ENCODE data around the gene GOLGA6B.
A peak's percentile ranks its signal among the peaks of the same experiment; 100 is the strongest.
"Not testable (repeated sequence)": the region's sequence is repeated elsewhere in the genome, so short reads cannot be mapped to it uniquely, and the experiment has no call there.

GOLGA6B gene

DNA sequence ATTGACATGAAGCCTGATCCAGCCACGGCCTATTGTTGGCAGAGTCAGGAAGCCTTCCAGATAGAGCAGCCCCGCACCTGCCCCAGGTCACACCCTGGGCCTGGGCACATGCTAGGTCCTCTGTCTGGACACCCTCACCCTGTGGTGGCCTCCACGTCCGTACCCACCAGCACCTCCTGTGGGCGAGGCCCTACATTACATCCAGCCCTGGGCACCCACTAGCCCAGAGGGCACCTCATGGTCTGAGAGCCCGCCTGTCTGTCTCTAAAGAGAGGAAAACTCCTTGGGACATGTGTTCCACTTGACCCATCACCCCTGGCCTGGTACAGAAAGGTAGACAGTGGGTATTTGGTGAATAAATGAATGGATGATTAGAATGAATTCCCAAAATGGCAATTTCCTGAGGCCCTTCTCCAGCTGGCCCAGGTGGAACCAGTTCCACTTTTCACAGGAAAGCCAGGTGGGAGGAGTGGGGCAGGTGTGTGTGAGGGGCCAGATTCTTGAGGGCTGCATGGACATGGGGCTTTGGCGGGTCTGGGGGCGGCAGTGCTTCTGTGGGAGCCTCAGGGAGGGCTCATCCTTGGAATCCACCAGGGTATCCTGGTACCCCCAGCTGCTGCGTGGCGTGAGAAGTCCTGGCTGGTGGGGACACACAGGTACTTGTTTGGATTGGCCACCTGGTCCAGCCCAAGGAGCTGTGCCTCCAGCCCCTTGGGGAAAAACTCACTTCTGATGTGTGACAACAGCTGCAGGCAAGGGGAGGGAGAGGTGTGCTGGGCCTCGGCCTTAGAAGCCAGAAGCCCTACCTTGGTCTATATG is 26.0 kb upstream of the GOLGA6B start:
- DNase-seq (ENCODE audit: low read depth, low spot score); POLR2A ChIA-PET; CTCF ChIA-PET; H3K4me3 ChIP-seq (ENCODE audit: low read depth, low read length): not testable (repeated sequence)

DNA sequence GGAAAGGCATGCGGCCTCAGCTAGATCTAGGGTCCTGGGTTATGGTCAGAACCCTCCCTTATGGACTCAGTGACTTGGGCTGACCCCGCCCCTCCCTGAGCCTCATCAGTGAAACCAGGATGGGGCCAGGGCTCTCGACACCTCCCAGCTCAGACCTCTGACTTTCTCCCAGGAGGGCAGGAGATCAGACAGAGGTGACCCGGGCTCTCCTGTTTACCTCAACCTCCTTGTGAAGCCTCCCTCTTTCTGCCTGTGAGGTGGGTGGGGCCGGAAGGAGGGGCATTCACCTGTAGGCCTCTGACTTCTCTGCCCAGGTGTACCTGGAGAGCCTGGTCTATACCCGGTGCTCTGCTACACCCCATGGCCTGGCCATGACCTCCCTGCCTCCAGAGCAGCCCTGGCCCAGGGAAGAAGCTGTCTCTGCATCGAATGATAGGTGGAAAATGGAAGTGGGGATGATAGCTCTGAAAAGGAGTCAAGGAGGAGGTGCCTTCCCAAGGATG is 25.4 kb upstream of the GOLGA6B start:
- POLR2A ChIA-PET; CTCF ChIA-PET; DNase-seq (ENCODE audit: low read depth, low spot score); H3K4me3 ChIP-seq (ENCODE audit: low read depth, low read length): not testable (repeated sequence)

DNA sequence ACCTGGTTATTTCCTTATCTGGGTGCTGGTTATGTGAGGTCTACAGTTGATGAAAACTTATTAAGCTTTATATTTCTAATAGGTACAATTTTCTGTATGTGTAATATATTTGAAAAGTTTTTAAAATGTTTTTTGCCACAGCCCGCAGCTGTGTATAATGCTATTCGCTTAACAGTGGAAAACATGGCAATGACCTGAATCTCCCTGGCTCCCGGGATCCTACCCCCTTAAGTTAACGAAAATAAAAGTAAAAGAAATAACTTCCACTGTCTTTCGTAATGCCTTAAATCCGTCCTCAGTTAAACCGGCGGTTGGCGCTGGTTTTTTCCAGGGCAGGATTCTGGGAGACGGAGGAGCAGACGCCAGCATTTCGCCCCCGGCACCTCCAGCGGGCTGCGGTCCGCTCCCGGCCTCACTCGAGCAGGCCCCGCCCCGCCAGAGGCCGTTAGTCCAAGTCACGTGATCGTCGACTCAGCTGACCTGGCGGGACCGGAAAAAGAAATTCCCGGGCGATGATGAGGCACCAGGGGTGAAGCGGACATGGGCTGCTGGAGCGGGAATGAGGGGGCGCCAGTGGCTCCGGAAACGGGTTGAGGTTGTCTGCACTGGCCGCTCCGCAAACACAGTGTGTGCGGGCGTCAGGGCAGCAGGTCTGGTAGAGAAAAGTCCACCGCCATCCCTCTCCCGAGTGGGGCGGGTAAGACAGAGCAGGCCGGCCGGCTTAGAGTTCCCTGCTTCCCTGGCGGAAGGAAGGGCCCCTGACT is 17.8 kb upstream of the GOLGA6B start:
- peak overlapping the region; percentile 48 for H3K4me3 ChIP-seq (ENCODE audit: low read depth, low read length)
- POLR2A ChIA-PET, CTCF ChIA-PET: not testable (repeated sequence)
- peak; percentile 5 for DNase-seq (ENCODE audit: low read depth, low spot score)

DNA sequence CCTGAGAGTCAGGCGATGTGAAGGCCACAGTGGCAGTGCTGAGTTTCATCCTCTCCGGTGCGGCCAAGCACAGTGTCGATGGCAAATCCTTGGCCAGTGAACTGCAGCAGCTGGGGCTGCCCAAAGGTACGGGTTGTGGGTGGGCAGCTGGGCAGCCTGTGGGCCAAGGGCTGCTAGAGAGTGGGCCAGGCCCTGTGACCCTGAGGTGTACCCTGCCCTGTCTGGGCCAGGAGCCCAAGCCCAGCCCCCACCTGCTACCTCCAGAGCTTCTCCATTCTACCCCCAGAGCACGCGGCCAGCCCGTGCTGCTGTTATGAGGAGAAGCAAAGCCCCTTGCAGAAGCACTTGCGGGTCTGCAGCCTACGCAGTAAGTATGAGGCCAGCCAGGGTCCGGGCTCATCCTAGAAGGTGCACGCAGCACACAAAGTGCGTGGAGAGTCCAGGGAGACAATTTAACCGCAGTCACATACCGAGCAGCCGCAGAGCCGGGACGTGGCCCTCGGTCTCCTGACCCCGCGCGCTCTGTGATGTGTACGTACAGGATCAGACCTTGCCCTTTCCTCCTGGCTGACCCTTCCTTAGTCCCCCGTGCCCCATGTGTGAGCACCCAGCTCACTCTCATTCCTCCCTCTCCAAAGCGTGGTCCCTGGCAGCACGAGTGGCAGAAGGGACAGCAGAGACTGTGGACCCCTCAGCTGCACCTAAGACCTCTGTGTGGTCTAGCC is 14.6 kb upstream of the GOLGA6B start:
- DNase-seq (ENCODE audit: low read depth, low spot score); H3K4me3 ChIP-seq (ENCODE audit: low read depth, low read length); CTCF ChIA-PET; POLR2A ChIA-PET: not testable (repeated sequence)

DNA sequence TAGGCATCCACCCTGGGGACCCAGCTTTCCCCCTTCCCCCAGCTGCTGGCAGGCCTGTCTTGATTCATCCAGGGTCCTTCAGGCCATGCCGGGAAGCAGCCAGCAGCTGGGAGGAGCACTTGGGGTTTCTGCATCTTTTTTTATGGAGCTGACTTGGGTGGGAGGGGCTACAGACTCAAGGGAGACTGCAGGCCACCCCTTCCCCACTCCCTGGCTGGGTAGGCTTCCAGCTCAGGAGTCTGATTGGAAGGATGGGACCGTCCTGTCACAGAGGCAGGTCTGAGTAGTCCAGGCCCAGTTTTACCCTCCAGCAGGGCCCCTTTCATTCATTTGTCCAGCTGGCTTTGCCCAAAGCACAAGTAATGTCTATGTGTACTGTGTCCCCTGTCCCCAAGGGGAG is 12.2 kb upstream of the GOLGA6B start:
- POLR2A ChIA-PET; H3K4me3 ChIP-seq (ENCODE audit: low read depth, low read length); CTCF ChIA-PET; DNase-seq (ENCODE audit: low read depth, low spot score): not testable (repeated sequence)

DNA sequence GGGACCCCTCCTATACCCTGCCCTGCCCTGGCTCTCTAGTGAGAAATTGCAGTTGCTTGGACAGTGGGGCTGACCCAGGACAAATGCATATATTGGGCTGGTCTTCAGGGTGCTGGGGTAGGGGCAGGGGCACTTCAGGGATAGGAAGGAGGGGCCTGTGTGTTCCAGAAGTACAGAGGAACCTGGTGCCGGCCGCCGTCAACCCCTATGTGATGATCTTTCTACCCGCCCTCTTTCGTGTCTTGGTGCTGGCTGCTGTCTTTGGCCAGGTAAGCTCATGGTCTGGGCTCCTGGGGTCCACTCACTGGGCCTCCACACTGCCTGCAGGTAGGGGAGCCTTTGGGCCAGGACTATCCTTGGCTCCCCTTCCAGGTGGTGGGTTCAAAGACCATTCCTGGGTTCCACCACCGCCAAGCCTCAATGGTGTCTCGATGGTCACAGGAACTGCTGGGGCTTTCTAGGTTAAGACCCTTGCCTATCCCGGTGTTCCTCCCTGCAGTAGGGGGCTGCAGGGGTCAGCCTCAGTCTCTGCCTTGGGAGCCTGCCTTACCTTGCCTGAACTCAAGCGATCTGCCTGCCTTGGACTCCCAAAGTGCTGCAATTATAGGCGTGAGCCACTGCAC is 5.8 kb upstream of the GOLGA6B start:
- H3K4me3 ChIP-seq (ENCODE audit: low read depth, low read length); POLR2A ChIA-PET; CTCF ChIA-PET; DNase-seq (ENCODE audit: low read depth, low spot score): not testable (repeated sequence)

DNA sequence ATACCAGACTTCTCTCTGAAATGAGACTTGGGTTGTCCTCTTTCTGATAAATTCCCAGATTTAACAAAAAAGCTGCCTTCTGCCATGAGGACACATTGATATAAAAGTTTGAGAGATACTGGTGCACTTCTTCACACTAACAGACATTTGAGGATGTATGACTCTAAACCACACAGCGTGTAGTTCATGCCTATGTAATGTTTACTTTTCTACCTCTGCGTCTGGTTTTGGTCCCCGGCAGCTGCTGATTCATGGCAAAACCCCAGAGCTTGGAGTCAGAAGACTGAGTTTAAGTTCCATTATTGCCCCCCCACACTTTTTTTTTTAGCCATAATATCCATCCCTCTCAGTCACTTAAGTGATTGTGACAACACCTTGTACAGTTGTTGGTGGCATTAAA is 1.5 kb downstream of the GOLGA6B start:
- POLR2A ChIA-PET; H3K4me3 ChIP-seq (ENCODE audit: low read depth, low read length); DNase-seq (ENCODE audit: low read depth, low spot score); CTCF ChIA-PET: not testable (repeated sequence)

DNA sequence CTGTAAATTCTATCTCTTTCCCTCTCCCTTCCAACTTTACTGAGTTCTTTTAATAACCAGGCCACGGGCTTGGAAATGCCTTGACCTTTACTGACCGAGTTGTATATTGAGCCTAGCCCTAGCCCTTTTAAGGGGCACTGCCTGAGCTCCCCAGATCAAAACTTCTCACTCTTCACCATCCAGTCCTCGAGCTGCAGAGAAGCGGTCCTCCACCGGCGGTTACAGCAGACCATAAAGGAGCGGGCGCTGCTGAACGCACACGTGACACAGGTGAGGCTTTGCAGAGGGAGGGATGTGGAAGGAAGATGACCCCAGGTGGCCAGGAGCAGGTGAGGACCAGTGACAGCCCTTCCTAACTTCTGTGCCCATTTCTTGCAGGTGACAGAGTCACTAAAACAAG is 6.6 kb downstream of the GOLGA6B start:
- H3K4me3 ChIP-seq (ENCODE audit: low read depth, low read length); CTCF ChIA-PET; POLR2A ChIA-PET; DNase-seq (ENCODE audit: low read depth, low spot score): not testable (repeated sequence)

DNA sequence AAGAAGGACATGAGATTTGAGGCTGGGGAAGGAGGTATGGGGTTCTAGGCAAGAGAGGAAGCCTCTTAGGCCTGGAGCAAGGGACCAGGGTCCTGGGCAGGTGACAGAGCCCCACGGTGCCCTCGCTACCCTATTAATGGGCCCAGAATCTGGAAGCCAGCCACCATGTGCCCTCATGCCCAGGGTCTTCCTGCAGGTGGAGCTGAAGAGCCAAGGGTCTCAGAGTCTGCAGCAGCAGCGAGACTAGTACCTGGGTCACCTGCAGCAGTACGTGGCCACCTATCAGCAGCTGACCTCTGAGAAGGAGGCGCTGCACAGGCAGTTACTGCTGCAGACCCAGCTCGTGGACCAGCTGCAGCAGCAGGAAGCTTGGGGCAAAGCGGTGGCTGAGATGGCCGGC is 9.4 kb downstream of the GOLGA6B start:
- H3K4me3 ChIP-seq (ENCODE audit: low read depth, low read length); CTCF ChIA-PET; DNase-seq (ENCODE audit: low read depth, low spot score); POLR2A ChIA-PET: not testable (repeated sequence)

DNA sequence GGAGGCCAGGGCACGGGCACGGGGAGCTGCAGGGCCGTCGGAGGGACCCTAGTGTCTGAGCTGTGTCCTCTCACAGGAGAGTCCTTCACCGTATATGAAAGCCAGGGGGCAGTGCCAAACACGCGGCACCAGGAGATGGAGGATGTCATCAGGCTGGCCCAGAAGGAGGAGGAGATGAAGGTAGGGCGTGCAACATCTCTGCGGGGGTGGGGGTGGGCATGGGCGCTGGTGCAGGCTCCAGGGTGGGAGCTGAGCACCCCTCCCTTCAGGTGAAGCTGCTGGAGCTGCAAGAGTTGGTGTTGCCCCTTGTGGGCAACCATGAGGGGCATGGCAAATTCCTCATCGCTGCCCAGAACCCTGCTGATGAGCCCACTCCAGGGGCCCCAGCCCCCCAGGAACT is 11.2 kb downstream of the GOLGA6B start:
- DNase-seq (ENCODE audit: low read depth, low spot score); CTCF ChIA-PET; POLR2A ChIA-PET; H3K4me3 ChIP-seq (ENCODE audit: low read depth, low read length): not testable (repeated sequence)

DNA sequence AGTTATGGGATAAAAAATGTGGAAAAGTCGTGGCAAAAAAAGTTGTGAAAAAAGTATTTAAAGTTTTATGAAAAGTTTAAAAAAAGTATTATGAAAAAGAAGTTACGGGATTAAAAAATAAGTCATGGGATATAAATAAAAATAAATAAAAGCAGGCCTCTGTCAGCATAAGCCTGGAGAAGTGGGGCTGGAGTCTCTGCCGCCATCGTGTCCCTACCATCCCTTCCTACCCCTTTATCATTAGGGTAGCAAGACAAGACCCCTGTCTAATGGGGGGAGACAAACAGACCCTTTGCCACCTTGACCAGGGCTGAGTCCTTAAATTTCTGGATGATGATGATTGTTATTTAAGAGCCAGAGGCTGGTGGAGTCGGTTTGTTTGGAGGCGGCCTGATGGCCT is 15.3 kb downstream of the GOLGA6B start:
- H3K4me3 ChIP-seq (ENCODE audit: low read depth, low read length); POLR2A ChIA-PET; CTCF ChIA-PET; DNase-seq (ENCODE audit: low read depth, low spot score): not testable (repeated sequence)
